A549 (cell line): Measurements from ENCODE around the gene FOXO3. TPM values are rescaled to one million over a fixed set of nuclear protein-coding genes. Genes with fewer than 3 reads are reported as not detected.

Experiments used
- ATAC-seq, 2 experiments: fragments of 200-7000 bp in 1 of 2; fragments of >200 bp in 1 of 2; cut with Nextera tagmentation in 1 of 2; cut with Tn5 transposase in 1 of 2; 3 replicates each; pipeline versions ENCODE4 v1.8.0 to v1.9.1; 2018 to 2020; ENCODE audit warnings: mild to moderate bottlenecking in 1 of 2, moderate library complexity in 1 of 2
- CTCF ChIA-PET: fragments of 300-600 bp; sonication (Branson Sonifier 250); formaldehyde crosslinking; extraction: SDS; loops from one replicate; lab custom pipeline; 2021; ENCODE audit warnings: antibody characterized with exemption, inconsistent platforms; lab: Yijun Ruan, JAX
- POLR2A ChIA-PET: fragments of 350-600 bp; formaldehyde crosslinking; extraction: SDS; loops from one replicate; lab custom pipeline; 2021; ENCODE audit warnings: antibody characterized with exemption, inconsistent platforms; lab: Yijun Ruan, JAX
- DNase-seq, 2 experiments: peaks; one replicate each; pipeline versions ENCODE4 v3.0.0 to v3.0.0-alpha.2; 2011 to 2016; ENCODE audit warnings: low read depth in 1 of 2, low spot score in 1 of 2
- FAIRE-seq: peaks from 2 replicates; lab custom pipeline; 2011; peaks lifted over from hg19 to GRCh38; lab: Jason Lieb, UNC
- H3K27ac ChIP-seq, 2 experiments: fragments of >200 bp; sonication (Bioruptor Twin); formaldehyde crosslinking; 3 replicates each; pipeline ENCODE4 v1.5.1; 2016 to 2017
- H3K4me1 ChIP-seq: fragments of >200 bp; sonication (Bioruptor Twin); formaldehyde crosslinking; 3 replicates; pipeline ENCODE4 v1.6.1; 2016
- H3K4me2 ChIP-seq: fragments of >200 bp; sonication (Bioruptor Twin); formaldehyde crosslinking; 3 replicates; pipeline ENCODE4 v1.6.1; 2016
- H3K4me3 ChIP-seq: fragments of >200 bp; sonication (Bioruptor Twin); formaldehyde crosslinking; 3 replicates; pipeline ENCODE4 v1.5.1; 2016
- H3K9me3 ChIP-seq: fragments of >200 bp; sonication (Bioruptor Twin); formaldehyde crosslinking; 3 replicates; pipeline ENCODE4 v1.6.1; 2016
- CTCF ChIP-seq: fragments of >200 bp; sonication (Bioruptor Twin); formaldehyde crosslinking; IDR thresholded peaks from 3 replicates; pipeline ENCODE4 v1.5.1; 2016
- EP300 ChIP-seq, 2 experiments: fragments of >200 bp; sonication (Bioruptor Twin); formaldehyde crosslinking; IDR thresholded peaks; 2 replicates in 1 of 2; 3 replicates in 1 of 2; pipeline ENCODE4 v1.6.1; 2016 to 2017
- FOXS1 ChIP-seq: fragments of 250-450 bp; sonication (Bioruptor Pico); IDR thresholded peaks from 2 replicates; pipeline ENCODE4 v1.5.0; 2020; ENCODE audit warnings: mild to moderate bottlenecking, moderate library complexity
- HDAC2 ChIP-seq: fragments of 200-600 bp; sonication (generic); IDR thresholded peaks from 2 replicates; pipeline ENCODE4 v1.6.1; 2016
- HEYL ChIP-seq: fragments of 250-450 bp; sonication (Bioruptor Pico); IDR thresholded peaks from 2 replicates; pipeline ENCODE4 v1.8.0; 2021; ENCODE audit warnings: mild to moderate bottlenecking, moderate library complexity
- JUN ChIP-seq, 2 experiments: fragments of >200 bp; sonication (Bioruptor Twin); formaldehyde crosslinking; IDR thresholded peaks; 2 replicates in 1 of 2; 3 replicates in 1 of 2; pipeline ENCODE4 v1.6.1; 2016 to 2017
- MAFK ChIP-seq: fragments of 450-650 bp; IDR thresholded peaks from 2 replicates; pipeline ENCODE4 v1.6.1; 2014; ENCODE audit not compliant: partially characterized antibody
- MAX ChIP-seq: IDR thresholded peaks from 2 replicates; pipeline ENCODE4 v1.6.1; 2012
- NFE2L2 ChIP-seq: fragments of 150-350 bp; conservative IDR thresholded peaks from 2 replicates; pipeline ENCODE4 v1.6.1; 2014; ENCODE audit warnings: low read length
- PBX3 ChIP-seq: IDR thresholded peaks from 2 replicates; pipeline ENCODE4 v1.6.1; 2012
- RAD21 ChIP-seq, 2 experiments: fragments of >200 bp in 1 of 2; sonication (Bioruptor Twin) in 1 of 2; formaldehyde crosslinking in 1 of 2; IDR thresholded peaks in 1 of 2; conservative IDR thresholded peaks in 1 of 2; 2 replicates in 1 of 2; 3 replicates in 1 of 2; pipeline ENCODE4 v1.6.1; 2012 to 2018; ENCODE audit warnings: inconsistent platforms in 1 of 2
- RFX5 ChIP-seq: fragments of 450-650 bp; IDR thresholded peaks from 2 replicates; pipeline ENCODE4 v1.7.1; 2014; ENCODE audit warnings: antibody characterized with exemption, mild to moderate bottlenecking, moderate library complexity
- SREBF2 ChIP-seq: fragments of 450-650 bp; IDR thresholded peaks from 2 replicates; pipeline ENCODE4 v1.6.1; 2014; ENCODE audit warnings: mild to moderate bottlenecking, moderate library complexity
- ZNF302 ChIP-seq: fragments of 250-450 bp; sonication (Bioruptor Pico); IDR thresholded peaks from 2 replicates; pipeline ENCODE4 v1.9.0; 2021; ENCODE audit warnings: inconsistent platforms, mild to moderate bottlenecking, moderate library complexity
- WGBS: methylation state at CpG from one replicate; pipeline ENCODE4 v1.1.6; 2017; ENCODE audit errors: missing lambda C conversion rate; 5-methylcytosine and 5-hydroxymethylcytosine counted together
- polyA plus RNA-seq, 4 experiments: library from polyadenylated mRNA; depleted of rRNA in 3 of 4; stranded (reverse); fragments of >200 nt; fragmentation: RNase III in 1 of 4; extraction: RNeasy Plus Mini Kit Qiagen cat#74134 plus additional on column Dnase treatment in 1 of 4; gene quantifications; 2 replicates in 3 of 4; 3 replicates in 1 of 4; pipeline ENCODE4 v1.2.3, GENCODE V29; 2011 to 2017

FOXO3 gene
- polyA plus RNA-seq, 2 of the 4 experiments (the other 2 are of a cell fraction), result 4.6 to 7.5 TPM

GRCh38 chr6:108568551-108569305 is 8.0 kb downstream of the FOXO3 start:
- ChIA-PET CTCF (interaction anchor here (1.2 kb wide), 3 partner anchors 25 to 238 kb away, joined by 3 read pairs; no protein-coding TSS in a partner anchor), POLR2A (no interaction called here)
- no peak for ATAC-seq

GRCh38 chr6:108570517-108570916 is 9.8 kb downstream of the FOXO3 start:
- H3K4me2 ChIP-seq, result no peak overlapping the region
- peaks cover 7% of the 10 kb centered on the region; the same call in 2 of the 3 replicates for H3K4me1 ChIP-seq
- H3K9me3 ChIP-seq, result no peaks in the 10 kb centered on the region
- CTCF ChIA-PET, result interaction anchor here (0.9 to 1.1 kb wide), 2 partner anchors 213 to 504 kb away, joined by 3 to 4 read pairs; no protein-coding TSS in a partner anchor
- H3K4me3 ChIP-seq, result no peak overlapping the region
- no peak for FAIRE-seq
- 94% methylated on average over 1 of the region's 1 CpG for WGBS
- TF ChIP-seq RAD21 (conservative IDR thresholded peaks at IDR 0.05 in 1 of 2, IDR thresholded peaks at IDR 0.05 in 1 of 2) (peak in 1 of 2 experiments; percentile 23; a peak in 2 of 5 replicates), HEYL (no peak), SREBF2 (no peak), FOXS1 (no peak), CTCF (0 out of 3 replicates have a peak, but pooled peaks have one; percentile 6), MAX (no peak), EP300 (IDR thresholded peaks at IDR 0.05) (no peak), PBX3 (no peak), HDAC2 (no peak), RFX5 (no peak)
- TF ChIP-seq, all 56 proteins: peak for 2
- ATAC-seq (no peak), DNase-seq (peak in 1 of 2 experiments; percentile 24)
- POLR2A ChIA-PET, result no interaction called here
- no peak overlapping the region for H3K27ac ChIP-seq

More at GRCh38 chr6:108568551-108569305, 8.0 kb downstream of the FOXO3 start:
- Histone ChIP-seq H3K4me2 (no peak overlapping the region), H3K9me3 (no peaks in the 10 kb centered on the region), H3K27ac (no peak overlapping the region), H3K4me3 (no peak overlapping the region), H3K4me1 (peaks cover 23% of the 10 kb centered on the region; the same call in 2 of the 3 replicates)
- 74% methylated on average over 3 of the region's 3 CpGs for WGBS
- FAIRE-seq (no peak), DNase-seq (no peak)
- no peak for TF ChIP-seq NFE2L2

DNA sequence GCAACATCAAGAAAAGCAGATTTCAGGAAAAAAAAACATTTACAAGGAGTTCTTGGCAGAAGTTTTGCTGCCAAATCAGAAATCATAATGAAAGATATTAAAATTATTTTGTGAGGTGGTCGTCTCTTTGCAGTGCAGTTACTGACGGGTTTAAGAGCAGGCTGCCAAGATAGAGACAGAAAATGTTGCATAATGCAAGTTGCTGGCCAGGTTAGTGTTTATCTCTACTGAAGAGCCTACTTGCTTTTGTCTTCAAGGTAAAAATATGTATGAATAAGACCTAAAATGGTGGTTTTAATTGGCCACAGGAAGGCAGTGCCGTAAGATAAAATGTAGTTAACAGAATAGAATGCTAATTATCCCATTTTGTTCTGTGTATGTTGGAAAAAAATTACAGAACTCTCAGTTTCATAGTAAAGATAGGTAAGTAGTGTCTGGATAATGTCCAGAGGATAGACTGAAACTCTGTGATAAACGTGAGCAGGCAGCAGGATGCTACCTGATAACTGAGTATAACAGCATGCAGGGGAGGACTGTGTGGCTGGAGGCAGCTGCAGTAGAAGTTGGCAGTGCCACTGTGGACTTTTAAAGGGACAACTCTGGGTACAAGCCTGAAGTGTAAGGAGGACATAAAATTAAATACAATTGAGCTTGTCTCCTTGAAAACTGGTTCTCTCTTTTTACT is 13.9 kb downstream of the FOXO3 start:
- H3K4me2 ChIP-seq, result no peak overlapping the region
- WGBS, result 82% methylated on average over 4 of the region's 4 CpGs
- no peaks in the 10 kb centered on the region for H3K9me3 ChIP-seq
- ATAC-seq, result no peak
- no peak for TF ChIP-seq MAFK
- no peak for TF ChIP-seq ZNF302 (CRISPR knock-in tag)
- no peak for TF ChIP-seq PBX3
- TF ChIP-seq JUN (IDR thresholded peaks at IDR 0.05), result no peak
- TF ChIP-seq, all 56 proteins: peak for 0
- DNase-seq (no peak), FAIRE-seq (no peak)
- POLR2A ChIA-PET, result no interaction called here
- H3K4me1 ChIP-seq, result peaks cover 9% of the 10 kb centered on the region; the same call in 1 of the 3 replicates
- no peak overlapping the region for H3K27ac ChIP-seq
- H3K4me3 ChIP-seq, result no peak overlapping the region
- CTCF ChIA-PET, result no interaction called here
